Peyer's patch (tissue), 4 donors: ENCODE results near the gene SPATA12.

Source experiments
- POLR2A ChIP-seq, 2 donors: fragments of 450-650 bp; IDR thresholded peaks; one replicate each; pipeline ENCODE4 v1.5.1; 2017; ENCODE audit warnings: antibody characterized with exemption in 2 of 2, mild to moderate bottlenecking in 2 of 2, moderate library complexity in 2 of 2
- TF ChIP-seq, protein P1 (sequence below), 6 experiments: fragments of 450-650 bp in 4 of 6; fragments of 200-600 bp in 2 of 6; sonication (generic) in 1 of 6; IDR thresholded peaks; one replicate each; pipeline ENCODE4 v1.5.1; 2017 to 2019; ENCODE audit warnings: antibody characterized with exemption in 6 of 6, mild to moderate bottlenecking in 3 of 6, moderate library complexity in 1 of 6

DNA sequence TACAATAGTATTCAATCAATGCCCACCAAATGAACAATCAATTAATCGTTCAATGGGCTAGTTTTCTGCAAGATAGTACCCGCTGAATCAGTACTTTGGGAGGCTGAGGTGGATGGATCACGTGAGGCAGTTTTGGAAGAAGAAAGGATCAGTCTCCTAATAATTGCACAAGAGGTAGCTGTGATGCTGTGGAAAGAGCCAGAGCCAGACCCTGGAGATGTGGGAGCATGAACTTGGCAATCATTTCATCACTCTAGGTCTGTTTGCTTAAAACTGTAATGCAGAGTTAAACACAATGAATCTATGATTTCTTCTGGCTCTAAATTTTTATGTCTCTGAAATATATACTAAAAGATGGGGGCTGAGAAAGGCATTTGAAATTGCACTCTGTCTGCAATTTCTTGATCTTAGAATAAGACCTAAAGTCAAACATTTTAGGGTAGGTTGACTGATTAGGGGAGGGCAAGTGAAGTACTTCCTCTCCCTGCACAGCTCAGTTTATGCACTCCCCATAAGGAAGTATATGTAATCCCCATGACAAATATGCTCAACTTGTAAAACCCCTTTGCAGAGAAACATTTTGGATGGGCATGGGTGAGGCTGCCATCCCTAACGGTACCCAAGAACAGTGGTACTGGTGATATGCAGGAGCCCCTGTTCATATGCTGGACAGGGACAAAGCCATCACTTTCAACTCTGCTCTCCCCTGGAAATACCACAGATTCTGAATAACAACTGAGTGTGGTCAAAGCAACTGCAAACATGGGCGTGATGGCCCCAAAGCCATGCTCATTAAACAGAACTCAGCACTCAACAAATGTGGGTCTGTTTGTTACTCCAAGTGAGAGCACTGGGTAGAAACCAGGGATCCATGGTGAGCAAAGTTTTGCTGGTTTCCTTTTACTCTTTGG, 28.6 kb upstream of the SPATA12 start:
- TF ChIP-seq POLR2A (IDR thresholded peaks at IDR 0.05) = no peak
- TF ChIP-seq, protein P1, sequence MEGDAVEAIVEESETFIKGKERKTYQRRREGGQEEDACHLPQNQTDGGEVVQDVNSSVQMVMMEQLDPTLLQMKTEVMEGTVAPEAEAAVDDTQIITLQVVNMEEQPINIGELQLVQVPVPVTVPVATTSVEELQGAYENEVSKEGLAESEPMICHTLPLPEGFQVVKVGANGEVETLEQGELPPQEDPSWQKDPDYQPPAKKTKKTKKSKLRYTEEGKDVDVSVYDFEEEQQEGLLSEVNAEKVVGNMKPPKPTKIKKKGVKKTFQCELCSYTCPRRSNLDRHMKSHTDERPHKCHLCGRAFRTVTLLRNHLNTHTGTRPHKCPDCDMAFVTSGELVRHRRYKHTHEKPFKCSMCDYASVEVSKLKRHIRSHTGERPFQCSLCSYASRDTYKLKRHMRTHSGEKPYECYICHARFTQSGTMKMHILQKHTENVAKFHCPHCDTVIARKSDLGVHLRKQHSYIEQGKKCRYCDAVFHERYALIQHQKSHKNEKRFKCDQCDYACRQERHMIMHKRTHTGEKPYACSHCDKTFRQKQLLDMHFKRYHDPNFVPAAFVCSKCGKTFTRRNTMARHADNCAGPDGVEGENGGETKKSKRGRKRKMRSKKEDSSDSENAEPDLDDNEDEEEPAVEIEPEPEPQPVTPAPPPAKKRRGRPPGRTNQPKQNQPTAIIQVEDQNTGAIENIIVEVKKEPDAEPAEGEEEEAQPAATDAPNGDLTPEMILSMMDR (IDR thresholded peaks at IDR 0.05) = no peak
